Gastroesophageal sphincter (tissue), 3 donors: ENCODE data around the gene ZP3.

Experiments
- CTCF ChIP-seq, 4 experiments: fragments of 200-600 bp in 2 of 4; fragments of 450-650 bp in 2 of 4; sonication (generic) in 1 of 4; IDR thresholded peaks; one replicate each; pipeline ENCODE4 v1.5.1; 2017 to 2019; ENCODE audit warnings: antibody characterized with exemption in 4 of 4, mild to moderate bottlenecking in 2 of 4, moderate library complexity in 2 of 4
- EP300 ChIP-seq: sonication (generic); formaldehyde crosslinking; IDR thresholded peaks from one replicate; pipeline ENCODE4 v1.6.1; 2017; ENCODE audit warnings: antibody characterized with exemption, mild to moderate bottlenecking
- POLR2A ChIP-seq, 2 donors: fragments of 450-650 bp; IDR thresholded peaks; one replicate each; pipeline ENCODE4 v1.6.1; 2017; ENCODE audit warnings: antibody characterized with exemption in 2 of 2, mild to moderate bottlenecking in 2 of 2, moderate library complexity in 1 of 2
- POLR2AphosphoS5 ChIP-seq: sonication (generic); formaldehyde crosslinking; IDR thresholded peaks from one replicate; pipeline ENCODE4 v1.6.1; 2017; ENCODE audit warnings: antibody characterized with exemption

GRCh38 chr7:76409537-76409936, 15.2 kb upstream of the ZP3 start, which contains the start of gene SSC4D:
- TF ChIP-seq CTCF (IDR thresholded peaks at IDR 0.05) (no peak), POLR2A (IDR thresholded peaks at IDR 0.05) (no peak), POLR2AphosphoS5 (no peak), EP300 (no peak)
